Mucosa of descending colon (tissue), 3 donors: Measurements from ENCODE around the gene C1QTNF9B. TPM values are rescaled to one million over a fixed set of nuclear protein-coding genes. Genes with fewer than 3 reads are reported as not detected.

ENCODE experiments used
- ATAC-seq: fragments of 200-7000 bp; cut with Tn5 transposase; one replicate; pipeline ENCODE4 v1.9.1; 2020; ENCODE audit warnings: mild to moderate bottlenecking, moderate library complexity
- DNase-seq, 3 donors: peaks; one replicate each; pipeline ENCODE4 v3.0.0-alpha.2; 2020
- H3K36me3 ChIP-seq: fragments of 200-600 bp; one replicate; pipeline ENCODE4 v1.8.0; 2021; ENCODE audit warnings: low read depth, mild to moderate bottlenecking
- H3K4me1 ChIP-seq: fragments of 200-600 bp; one replicate; pipeline ENCODE4 v1.8.0; 2021; ENCODE audit warnings: low read depth, mild to moderate bottlenecking
- H3K4me3 ChIP-seq: fragments of 200-600 bp; one replicate; pipeline ENCODE4 v1.8.0; 2021; ENCODE audit warnings: mild to moderate bottlenecking
- H3K9me3 ChIP-seq: fragments of 200-600 bp; one replicate; pipeline ENCODE4 v1.8.0; 2021; ENCODE audit warnings: mild to moderate bottlenecking
- intact Hi-C, 2 donors: fragments of 100-400 bp; cut with DNase I in 1 of 2; cut with micrococcal nuclease in 1 of 2; formaldehyde crosslinking; loops; one replicate each; pipeline versions ENCODE4 v1.11.0 to v1.11.1; 2022; cut with DNase I, micrococcal nuclease
- total RNA-seq, 3 donors: library from RNA; stranded (reverse); fragmentation: NEBNext Ultra II Directional in 2 of 3; extraction: Animal tissue kit (Norgen Biotek cat#: 25700) in 2 of 3; gene quantifications; one replicate each; pipeline versions ENCODE4 v1.2.1 to v1.2.4, GENCODE V29; 2021 to 2023
- TF ChIP-seq, protein P1 (sequence below): fragments of 200-600 bp; IDR thresholded peaks from one replicate; pipeline ENCODE4 v1.8.0; 2022; ENCODE audit warnings: antibody characterized with exemption, mild to moderate bottlenecking
- donor health status: DM: no; HTN: no; CAD: no; lungs with moderate emphysema.
- donor health status: DM: no; HTN: no; CAD: no.
- donor health status: DM: no; HTN: yes; CAD: no.

The C1QTNF9B gene
- total RNA-seq, 3 donors from 2014 or later: 0.32 TPM; not detected in 2

DNA sequence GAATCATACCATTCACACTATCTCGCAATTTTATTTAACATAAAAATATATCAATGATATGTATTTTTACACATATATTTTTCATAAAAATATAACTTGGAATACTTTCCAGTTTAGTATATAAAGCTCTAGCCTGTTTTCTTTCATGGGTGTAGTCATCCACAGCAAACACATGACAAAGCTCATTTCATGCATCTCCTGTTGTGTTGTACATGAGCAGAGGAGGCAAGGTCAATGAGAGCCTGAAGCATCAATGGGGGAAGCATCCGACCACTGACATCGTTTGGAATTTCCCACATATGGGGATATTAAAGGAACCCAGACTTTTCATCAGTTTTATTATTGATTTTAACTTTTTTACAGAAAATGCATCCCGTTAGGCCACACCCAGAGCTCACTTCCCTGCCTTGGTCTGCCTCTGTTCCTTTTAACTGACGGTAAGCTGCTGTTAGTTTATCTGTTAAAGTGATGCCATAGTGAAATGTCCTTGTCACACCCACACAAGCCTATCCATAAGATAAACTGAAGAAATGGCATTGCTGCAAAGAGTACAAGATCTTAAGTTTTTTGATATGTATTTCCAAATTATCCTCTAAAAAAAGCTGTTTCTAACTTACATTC, 52.1 kb downstream of the C1QTNF9B start:
- TF ChIP-seq, protein P1, sequence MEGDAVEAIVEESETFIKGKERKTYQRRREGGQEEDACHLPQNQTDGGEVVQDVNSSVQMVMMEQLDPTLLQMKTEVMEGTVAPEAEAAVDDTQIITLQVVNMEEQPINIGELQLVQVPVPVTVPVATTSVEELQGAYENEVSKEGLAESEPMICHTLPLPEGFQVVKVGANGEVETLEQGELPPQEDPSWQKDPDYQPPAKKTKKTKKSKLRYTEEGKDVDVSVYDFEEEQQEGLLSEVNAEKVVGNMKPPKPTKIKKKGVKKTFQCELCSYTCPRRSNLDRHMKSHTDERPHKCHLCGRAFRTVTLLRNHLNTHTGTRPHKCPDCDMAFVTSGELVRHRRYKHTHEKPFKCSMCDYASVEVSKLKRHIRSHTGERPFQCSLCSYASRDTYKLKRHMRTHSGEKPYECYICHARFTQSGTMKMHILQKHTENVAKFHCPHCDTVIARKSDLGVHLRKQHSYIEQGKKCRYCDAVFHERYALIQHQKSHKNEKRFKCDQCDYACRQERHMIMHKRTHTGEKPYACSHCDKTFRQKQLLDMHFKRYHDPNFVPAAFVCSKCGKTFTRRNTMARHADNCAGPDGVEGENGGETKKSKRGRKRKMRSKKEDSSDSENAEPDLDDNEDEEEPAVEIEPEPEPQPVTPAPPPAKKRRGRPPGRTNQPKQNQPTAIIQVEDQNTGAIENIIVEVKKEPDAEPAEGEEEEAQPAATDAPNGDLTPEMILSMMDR: no peak
- H3K36me3 ChIP-seq: no peaks in the 10 kb centered on the region
- intact Hi-C loops: no loop called here
- H3K4me3 ChIP-seq: no peak overlapping the region
- no peaks in the 10 kb centered on the region for H3K9me3 ChIP-seq
- ATAC-seq: no peak
- no peaks in the 10 kb centered on the region for H3K4me1 ChIP-seq
- no peak for DNase-seq

DNA sequence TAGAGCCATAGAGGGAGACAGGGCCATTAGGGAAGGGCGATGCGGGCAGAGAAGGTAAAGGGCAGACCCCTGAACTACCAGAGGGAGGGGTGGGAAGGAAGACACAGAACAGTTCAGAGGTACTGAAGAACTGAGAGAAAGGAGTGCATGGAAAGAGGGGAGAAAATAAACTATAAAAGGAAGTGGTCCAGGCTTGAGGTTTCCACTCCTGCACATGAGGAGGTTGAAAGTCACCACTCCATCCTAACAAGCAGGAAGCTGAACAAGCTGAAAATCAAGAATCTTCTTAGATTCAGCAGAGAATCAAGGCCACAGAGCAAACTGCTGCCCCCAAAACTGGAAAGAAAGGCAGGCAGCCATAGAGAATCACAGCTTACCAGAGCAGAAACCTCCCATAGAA, 53.2 kb downstream of the C1QTNF9B start:
- Histone ChIP-seq H3K4me3 (no peak overlapping the region), H3K4me1 (no peaks in the 10 kb centered on the region), H3K9me3 (no peaks in the 10 kb centered on the region), H3K36me3 (no peaks in the 10 kb centered on the region)
- ATAC-seq: no peak
- intact Hi-C loops: no loop called here
- no peak for DNase-seq
- TF ChIP-seq, protein P1: no peak

DNA sequence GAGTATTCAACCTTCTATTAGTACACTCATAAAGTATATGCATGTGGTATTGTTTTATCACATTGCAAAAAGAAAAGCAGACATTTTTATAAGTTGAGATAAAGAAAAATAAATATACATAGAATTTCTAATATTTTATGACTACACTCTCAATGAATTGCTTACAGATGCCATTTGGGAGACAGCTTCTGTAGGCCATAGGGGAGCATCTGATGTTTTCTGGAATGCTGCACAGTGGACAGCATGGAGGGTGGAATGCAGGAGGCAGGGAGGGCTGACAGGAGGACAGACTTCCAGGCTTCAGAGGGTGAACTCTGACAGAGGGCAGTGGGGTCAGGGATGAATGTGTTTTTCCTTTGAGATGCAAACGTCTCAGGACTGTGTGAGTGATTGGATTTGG, 53.9 kb downstream of the C1QTNF9B start:
- ATAC-seq: no peak
- TF ChIP-seq, protein P1: no peak
- DNase-seq: no peak
- Histone ChIP-seq H3K4me1 (no peaks in the 10 kb centered on the region), H3K4me3 (no peak overlapping the region), H3K36me3 (no peaks in the 10 kb centered on the region), H3K9me3 (no peaks in the 10 kb centered on the region)
- intact Hi-C loops: no loop called here

DNA sequence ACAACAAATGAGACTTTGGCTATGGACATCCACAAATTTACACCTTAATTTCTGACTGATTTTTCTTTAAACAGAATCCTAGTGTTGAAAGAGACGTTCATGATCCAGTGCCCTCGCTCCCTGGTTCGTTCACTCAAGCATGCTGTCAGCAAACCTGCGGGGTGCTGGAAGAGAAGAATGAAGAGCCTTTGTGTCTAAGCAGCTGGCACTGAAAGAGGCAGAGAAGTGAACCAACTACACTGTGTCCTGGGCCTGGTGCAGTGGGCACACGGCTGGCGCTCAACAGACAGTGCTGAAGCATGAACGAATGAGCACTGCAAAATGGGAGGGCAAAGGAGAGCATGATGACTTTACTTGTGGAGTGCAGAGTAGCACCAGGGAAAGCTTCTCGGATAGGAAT, 54.9 kb downstream of the C1QTNF9B start:
- DNase-seq (no peak), ATAC-seq (no peak)
- H3K4me1 ChIP-seq: no peaks in the 10 kb centered on the region
- no peaks in the 10 kb centered on the region for H3K36me3 ChIP-seq
- H3K4me3 ChIP-seq: no peak overlapping the region
- TF ChIP-seq, protein P1: no peak
- intact Hi-C loops: no loop called here
- no peaks in the 10 kb centered on the region for H3K9me3 ChIP-seq

Other genes starting within 250 kb of the C1QTNF9B start
- gene MIPEP, start 8.1 kb downstream of the C1QTNF9B start, total RNA-seq: 10 to 100 TPM; 17.3 to 27.0 (median 24.6) TPM